Type B pancreatic cell (in vitro differentiated cells): ENCODE results near the gene OAT. TPM values are rescaled to one million over a fixed set of nuclear protein-coding genes. Genes with fewer than 3 reads are reported as not detected.

Source experiments
- DNase-seq: peaks from one replicate; pipeline ENCODE4 v3.0.0; 2021; ENCODE audit warnings: mixed read lengths; ENCODE audit not compliant: unreplicated experiment; ENCODE audit errors: extremely low spot score
- H3K27ac Mint-ChIP-seq: 2 replicates; pipeline ENCODE4 v1.8.0; 2021; ENCODE audit warnings: mild to moderate bottlenecking, mixed read lengths
- H3K27me3 Mint-ChIP-seq: 2 replicates; pipeline ENCODE4 v1.8.0; 2021; ENCODE audit warnings: mixed read lengths
- H3K36me3 Mint-ChIP-seq: 2 replicates; pipeline ENCODE4 v1.8.0; 2021; ENCODE audit warnings: mixed read lengths
- H3K4me1 Mint-ChIP-seq: one replicate; pipeline ENCODE4 v1.8.0; 2021; ENCODE audit warnings: mixed read lengths; ENCODE audit not compliant: unreplicated experiment
- H3K4me3 Mint-ChIP-seq: 2 replicates; pipeline ENCODE4 v1.8.0; 2021; ENCODE audit warnings: mild to moderate bottlenecking, mixed read lengths
- H3K9me3 Mint-ChIP-seq: 2 replicates; pipeline ENCODE4 v1.8.0; 2021; ENCODE audit warnings: mixed read lengths
- CTCF ChIP-seq: fragments of 200-600 bp; sonication (generic); conservative IDR thresholded peaks from 2 replicates; pipeline ENCODE4 v1.5.0; 2021; ENCODE audit warnings: antibody characterized with exemption, mild to moderate bottlenecking
- total RNA-seq: library from RNA; stranded (reverse); gene quantifications from 2 replicates; pipeline ENCODE4 v1.2.1, GENCODE V29; 2021; ENCODE audit warnings: low replicate concordance

Gene OAT
- total RNA-seq, 1 donor from 2014 or later: 83.4 TPM

- Mint-ChIP-seq H3K9me3 (no peaks in the 10 kb centered on the region), H3K27me3 (peaks cover 49% of the 10 kb centered on the region), H3K4me3 (no peak overlapping the region)
These were observed 41.6 kb downstream of the OAT start for GRCh38 chr10:124377101-124377500.

GRCh38 chr10:124376411-124376810, 42.3 kb downstream of the OAT start:
- no peak overlapping the region for H3K27ac Mint-ChIP-seq
- DNase-seq: no peak
- no peaks in the 10 kb centered on the region for H3K36me3 Mint-ChIP-seq
- no peak overlapping the region for H3K4me3 Mint-ChIP-seq
- peaks cover 49% of the 10 kb centered on the region for H3K27me3 Mint-ChIP-seq
- no peaks in the 10 kb centered on the region for H3K9me3 Mint-ChIP-seq
- H3K4me1 Mint-ChIP-seq: peaks cover 8% of the 10 kb centered on the region
- TF ChIP-seq CTCF: no peak

More at GRCh38 chr10:124377101-124377500, 41.6 kb downstream of the OAT start:
- Mint-ChIP-seq H3K36me3 (no peaks in the 10 kb centered on the region), H3K4me1 (peaks cover 8% of the 10 kb centered on the region), H3K27ac (no peak overlapping the region)
- no peak for TF ChIP-seq CTCF
- DNase-seq: no peak

- Mint-ChIP-seq H3K27ac (no peak overlapping the region), H3K4me3 (no peak overlapping the region), H3K27me3 (peaks cover 42% of the 10 kb centered on the region), H3K9me3 (no peaks in the 10 kb centered on the region), H3K4me1 (peaks cover 3% of the 10 kb centered on the region), H3K36me3 (no peaks in the 10 kb centered on the region)
- DNase-seq: no peak
- no peak for TF ChIP-seq CTCF
These were observed 43.0 kb downstream of the OAT start for GRCh38 chr10:124375691-124376090.

GRCh38 chr10:124375353-124375614, 43.4 kb downstream of the OAT start:
- H3K27ac Mint-ChIP-seq: no peak overlapping the region
- H3K36me3 Mint-ChIP-seq: no peaks in the 10 kb centered on the region
- no peaks in the 10 kb centered on the region for H3K9me3 Mint-ChIP-seq
- H3K4me1 Mint-ChIP-seq: no peaks in the 10 kb centered on the region
- H3K4me3 Mint-ChIP-seq: no peak overlapping the region
- DNase-seq: no peak
- no peak for TF ChIP-seq CTCF
- H3K27me3 Mint-ChIP-seq: peaks cover 39% of the 10 kb centered on the region

GRCh38 chr10:124374535-124375352, 44.0 kb downstream of the OAT start:
- no peaks in the 10 kb centered on the region for H3K36me3 Mint-ChIP-seq
- H3K9me3 Mint-ChIP-seq: no peaks in the 10 kb centered on the region
- peaks cover 43% of the 10 kb centered on the region for H3K27me3 Mint-ChIP-seq

More at GRCh38 chr10:124374535-124375352, 44.0 kb downstream of the OAT start:
- no peak for DNase-seq
- no peak for TF ChIP-seq CTCF
- H3K4me3 Mint-ChIP-seq: no peak overlapping the region
- peaks cover 5% of the 10 kb centered on the region for H3K4me1 Mint-ChIP-seq
- no peak overlapping the region for H3K27ac Mint-ChIP-seq
